Ectodermal cell (in vitro differentiated cells): Measurements from ENCODE around the gene SCN5A.

Experiments used
- H3K27ac ChIP-seq: 2 replicates; pipeline ENCODE4 v1.7.0; 2013; ENCODE audit warnings: mild to moderate bottlenecking, low read depth, low read length; ENCODE audit not compliant: insufficient read depth, poor library complexity, severe bottlenecking
- H3K27me3 ChIP-seq: 2 replicates; pipeline ENCODE4 v1.7.0; 2013; ENCODE audit warnings: mild to moderate bottlenecking, low read length; ENCODE audit not compliant: insufficient read depth, control insufficient read depth, poor library complexity, severe bottlenecking
- H3K36me3 ChIP-seq: one replicate; pipeline ENCODE4 v1.7.0; 2013; ENCODE audit warnings: low read length; ENCODE audit not compliant: control insufficient read depth, insufficient read depth
- H3K4me1 ChIP-seq: one replicate; pipeline ENCODE4 v1.7.0; 2013; ENCODE audit warnings: low read length; ENCODE audit not compliant: control insufficient read depth, insufficient read depth
- H3K4me3 ChIP-seq: 2 replicates; pipeline ENCODE4 v1.7.0; 2013; ENCODE audit warnings: low read depth, low read length, control low read depth; ENCODE audit not compliant: insufficient read depth
- H3K9me3 ChIP-seq: 2 replicates; pipeline ENCODE4 v1.7.0; 2013; ENCODE audit warnings: mild to moderate bottlenecking, low read length, moderate library complexity; ENCODE audit not compliant: control insufficient read depth
- WGBS, 2 experiments: methylation state at CpG; one replicate each; pipeline ENCODE4 v1.1.7; 2013; ENCODE audit warnings: missing lambda C conversion rate in 2 of 2; 5-methylcytosine and 5-hydroxymethylcytosine counted together

SCN5A gene

GRCh38 chr3:38648024-38648658 lies 1.3 kb downstream of the SCN5A start:
- Histone ChIP-seq H3K27me3 (peaks cover 99% of the 10 kb centered on the region), H3K9me3 (no peaks in the 10 kb centered on the region), H3K27ac (no peak overlapping the region), H3K36me3 (no peaks in the 10 kb centered on the region), H3K4me3 (no peak overlapping the region), H3K4me1 (no peaks in the 10 kb centered on the region)
- 89 to 92% methylated on average over 7 of the region's 7 CpGs for WGBS, 2 experiments

- WGBS, 2 experiments = 85 to 86% methylated on average over 7 of the region's 7 CpGs
- no peak overlapping the region for H3K4me3 ChIP-seq
- no peaks in the 10 kb centered on the region for H3K4me1 ChIP-seq
- H3K36me3 ChIP-seq = no peaks in the 10 kb centered on the region
- no peak overlapping the region for H3K27ac ChIP-seq
- no peaks in the 10 kb centered on the region for H3K9me3 ChIP-seq
- peaks cover 99% of the 10 kb centered on the region for H3K27me3 ChIP-seq
Measured at GRCh38 chr3:38647217-38647970, 2.1 kb downstream of the SCN5A start.

GRCh38 chr3:38646630-38647029 lies 2.9 kb downstream of the SCN5A start:
- H3K4me3 ChIP-seq = no peak overlapping the region
- H3K27me3 ChIP-seq = peaks cover 99% of the 10 kb centered on the region
- no peak overlapping the region for H3K27ac ChIP-seq
- H3K36me3 ChIP-seq = no peaks in the 10 kb centered on the region
- H3K4me1 ChIP-seq = peaks cover 2% of the 10 kb centered on the region
- WGBS, 2 experiments = 63 to 65% methylated on average over 3 of the region's 3 CpGs
- H3K9me3 ChIP-seq = no peaks in the 10 kb centered on the region

GRCh38 chr3:38646062-38646461 lies 3.4 kb downstream of the SCN5A start:
- Histone ChIP-seq H3K9me3 (no peaks in the 10 kb centered on the region), H3K4me3 (no peak overlapping the region), H3K27me3 (peaks cover 99% of the 10 kb centered on the region), H3K27ac (no peak overlapping the region), H3K36me3 (no peaks in the 10 kb centered on the region), H3K4me1 (peaks cover 7% of the 10 kb centered on the region)
- 89 to 90% methylated on average over 4 of the region's 4 CpGs for WGBS, 2 experiments

- H3K4me3 ChIP-seq = no peak overlapping the region
- 82 to 84% methylated on average over 8 of the region's 8 CpGs for WGBS, 2 experiments
- no peaks in the 10 kb centered on the region for H3K36me3 ChIP-seq
- peaks cover 95% of the 10 kb centered on the region for H3K27me3 ChIP-seq
- H3K4me1 ChIP-seq = peaks cover 12% of the 10 kb centered on the region
- H3K27ac ChIP-seq = no peak overlapping the region
- H3K9me3 ChIP-seq = no peaks in the 10 kb centered on the region
Measured at GRCh38 chr3:38645601-38646000, 3.9 kb downstream of the SCN5A start.

- H3K27me3 ChIP-seq = peaks cover 95% of the 10 kb centered on the region
- H3K9me3 ChIP-seq = no peaks in the 10 kb centered on the region
- 73 to 76% methylated on average over 4 of the region's 4 CpGs for WGBS, 2 experiments
- H3K4me3 ChIP-seq = no peak overlapping the region
- H3K4me1 ChIP-seq = peaks cover 13% of the 10 kb centered on the region
- H3K36me3 ChIP-seq = no peaks in the 10 kb centered on the region
- H3K27ac ChIP-seq = no peak overlapping the region
Measured at GRCh38 chr3:38645076-38645475, 4.4 kb downstream of the SCN5A start.

- no peak overlapping the region for H3K4me3 ChIP-seq
- H3K4me1 ChIP-seq = peaks cover 13% of the 10 kb centered on the region
- no peaks in the 10 kb centered on the region for H3K9me3 ChIP-seq
- H3K27ac ChIP-seq = no peak overlapping the region
- WGBS, 2 experiments = 91 to 94% methylated on average over 7 of the region's 7 CpGs
- peaks cover 95% of the 10 kb centered on the region for H3K27me3 ChIP-seq
- H3K36me3 ChIP-seq = no peaks in the 10 kb centered on the region
Measured at GRCh38 chr3:38644662-38645053, 4.8 kb downstream of the SCN5A start.

- H3K36me3 ChIP-seq = no peaks in the 10 kb centered on the region
- H3K4me3 ChIP-seq = no peak overlapping the region
- no peaks in the 10 kb centered on the region for H3K9me3 ChIP-seq
- 87 to 91% methylated on average over 7 of the region's 7 CpGs for WGBS, 2 experiments
- no peak overlapping the region for H3K27ac ChIP-seq
- peaks cover 13% of the 10 kb centered on the region for H3K4me1 ChIP-seq
- peaks cover 96% of the 10 kb centered on the region for H3K27me3 ChIP-seq
Measured at GRCh38 chr3:38644016-38644661, 5.3 kb downstream of the SCN5A start.

GRCh38 chr3:38643592-38643991 lies 5.9 kb downstream of the SCN5A start:
- Histone ChIP-seq H3K9me3 (no peaks in the 10 kb centered on the region), H3K27me3 (peaks cover 96% of the 10 kb centered on the region), H3K4me1 (peaks cover 13% of the 10 kb centered on the region), H3K4me3 (no peak overlapping the region), H3K36me3 (no peaks in the 10 kb centered on the region), H3K27ac (no peak overlapping the region)
- 90% methylated on average over 5 of the region's 5 CpGs for WGBS, 2 experiments

- no peak overlapping the region for H3K27ac ChIP-seq
- peaks cover 13% of the 10 kb centered on the region for H3K4me1 ChIP-seq
- H3K4me3 ChIP-seq = no peak overlapping the region
- H3K36me3 ChIP-seq = no peaks in the 10 kb centered on the region
- peaks cover 96% of the 10 kb centered on the region for H3K27me3 ChIP-seq
- 92 to 94% methylated on average over 8 of the region's 8 CpGs for WGBS, 2 experiments
- H3K9me3 ChIP-seq = no peaks in the 10 kb centered on the region
Measured at GRCh38 chr3:38643090-38643489, 6.4 kb downstream of the SCN5A start.
